ENCODE data around the gene NUP37.
A peak's percentile ranks its signal among the peaks of the same experiment; 100 is the strongest.
"Not testable (repeated sequence)": the region's sequence is repeated elsewhere in the genome, so short reads cannot be mapped to it uniquely, and the experiment has no call there.

Gene NUP37

GRCh38 chr12:102089228-102089835 lies 30.6 kb downstream of the NUP37 start:
- not testable (repeated sequence) for DNase-seq

- no peak for DNase-seq
Observed at GRCh38 chr12:102080842-102081241, 39.1 kb downstream of the NUP37 start.

- DNase-seq = not testable (repeated sequence)
Observed at GRCh38 chr12:102072092-102072491, 47.8 kb downstream of the NUP37 start.

GRCh38 chr12:102069707-102070106 lies 50.2 kb downstream of the NUP37 start:
- no peak for DNase-seq

- peak; percentile 3 for DNase-seq
Observed at GRCh38 chr12:102067574-102068258, 52.2 kb downstream of the NUP37 start.

GRCh38 chr12:102064476-102064875 lies 55.4 kb downstream of the NUP37 start:
- DNase-seq = no peak

GRCh38 chr12:102063069-102063468 lies 56.8 kb downstream of the NUP37 start:
- DNase-seq = peak; percentile 3

- DNase-seq = no peak
Observed at GRCh38 chr12:102062419-102062806, 57.5 kb downstream of the NUP37 start.

- DNase-seq = peak; percentile 92
Observed at GRCh38 chr12:102061560-102062418, 58.1 kb downstream of the NUP37 start, which contains the start of gene WASHC3. Gene WASHC3, minus strand, starts transcription at chr12:102061991. Its CDS starts 29 bp downstream, at chr12:102061962.

- no peak for DNase-seq
Observed at GRCh38 chr12:102061096-102061559, 58.8 kb downstream of the NUP37 start.

GRCh38 chr12:102059343-102059742 lies 60.6 kb downstream of the NUP37 start:
- no peak for DNase-seq

- DNase-seq = peak; percentile 30
Observed at GRCh38 chr12:102054345-102054744, 65.6 kb downstream of the NUP37 start.

- no peak for DNase-seq
Observed at GRCh38 chr12:102053062-102053349, 66.9 kb downstream of the NUP37 start.

GRCh38 chr12:102052192-102053061 lies 67.5 kb downstream of the NUP37 start:
- no peak for DNase-seq

GRCh38 chr12:102051431-102051965 lies 68.4 kb downstream of the NUP37 start:
- no peak for DNase-seq

- no peak for DNase-seq
Observed at GRCh38 chr12:102050660-102051430, 69.1 kb downstream of the NUP37 start.

- no peak for DNase-seq
Observed at GRCh38 chr12:102043928-102044327, 76.0 kb downstream of the NUP37 start.

GRCh38 chr12:102033991-102034745 lies 85.7 kb downstream of the NUP37 start:
- no peak for DNase-seq

GRCh38 chr12:102031852-102032251 lies 88.1 kb downstream of the NUP37 start:
- no peak for DNase-seq

- DNase-seq = no peak
Observed at GRCh38 chr12:102029141-102029540, 90.8 kb downstream of the NUP37 start.

- no peak for DNase-seq
Observed at GRCh38 chr12:102026728-102027127, 93.2 kb downstream of the NUP37 start.

Data from NCI-H146 (cell line).